H1 (cell line): Measurements from ENCODE around the gene PDE4B. TPM values are rescaled to one million over a fixed set of nuclear protein-coding genes. Genes with fewer than 3 reads are reported as not detected.

ENCODE experiments used
- CTCF ChIA-PET: fragments of 300-600 bp; sonication (Branson Sonifier 250); formaldehyde crosslinking; loops from one replicate; lab custom pipeline; 2021; ENCODE audit not compliant: partially characterized antibody; lab: Charles Lee
- POLR2A ChIA-PET: fragments of 300-600 bp; sonication (Branson Sonifier 250); formaldehyde crosslinking; loops from one replicate; lab custom pipeline; 2021; ENCODE audit warnings: inconsistent platforms; ENCODE audit not compliant: partially characterized antibody; lab: Charles Lee
- DNase-seq, 2 experiments: peaks; one replicate each; pipeline versions ENCODE4 v3.0.0 to v3.0.0-alpha.2; 2010 to 2022; ENCODE audit warnings: low spot score in 2 of 2, low read depth in 1 of 2, mixed read lengths in 1 of 2
- FAIRE-seq: peaks from 2 replicates; lab custom pipeline; 2011; peaks lifted over from hg19 to GRCh38; lab: Jason Lieb, UNC
- H2AFZ ChIP-seq: 2 replicates; pipeline ENCODE4 v1.8.1; 2012; ENCODE audit warnings: low read length, inconsistent platforms
- H2AK5ac ChIP-seq: 2 replicates; pipeline ENCODE4 v1.6.1; 2013; ENCODE audit warnings: low read depth, low read length
- H2BK120ac ChIP-seq: replicated peaks from 2 replicates; pipeline ENCODE3; 2013; ENCODE audit warnings: low read depth, low read length, inconsistent platforms
- H2BK12ac ChIP-seq: 2 replicates; pipeline ENCODE4 v1.6.1; 2013; ENCODE audit warnings: low read depth, low read length
- H2BK15ac ChIP-seq: 2 replicates; pipeline ENCODE4 v1.6.1; 2013; ENCODE audit warnings: low read length
- H2BK20ac ChIP-seq: 2 replicates; pipeline ENCODE4 v1.6.1; 2013; ENCODE audit warnings: low read length
- H2BK5ac ChIP-seq: 2 replicates; pipeline ENCODE4 v1.6.1; 2013; ENCODE audit warnings: low read depth, low read length
- H3K14ac ChIP-seq: 2 replicates; pipeline ENCODE4 v1.6.1; 2013; ENCODE audit warnings: inconsistent platforms; ENCODE audit not compliant: insufficient read length
- H3K18ac ChIP-seq: 2 replicates; pipeline ENCODE4 v1.6.1; 2013; ENCODE audit warnings: low read length; ENCODE audit errors: extremely low read depth
- H3K23ac ChIP-seq: 2 replicates; pipeline ENCODE4 v1.6.1; 2013; ENCODE audit warnings: inconsistent platforms; ENCODE audit not compliant: insufficient read length
- H3K23me2 ChIP-seq: 2 replicates; pipeline ENCODE4 v1.6.1; 2013; ENCODE audit warnings: low read depth, low read length
- H3K27ac ChIP-seq: 2 replicates; pipeline ENCODE4 v1.6.1; 2011; ENCODE audit warnings: low read depth, low read length, inconsistent platforms
- H3K27me3 ChIP-seq, 4 experiments: replicated peaks in 1 of 4; 1 replicate in 1 of 4; 2 replicates in 3 of 4; pipeline versions ENCODE4 v1.6.1 to v1.8.1; 2011 to 2013; ENCODE audit warnings: low read length in 3 of 4, mild to moderate bottlenecking in 3 of 4, inconsistent platforms in 2 of 4, mixed read lengths in 2 of 4, moderate library complexity in 1 of 4; ENCODE audit not compliant: control insufficient read depth in 3 of 4, insufficient read depth in 3 of 4; ENCODE audit errors: extremely low read depth in 1 of 4
- H3K36me3 ChIP-seq, 4 experiments: 2 replicates each; pipeline versions ENCODE4 v1.6.1 to v1.8.1; 2011 to 2013; ENCODE audit warnings: mild to moderate bottlenecking in 4 of 4, low read length in 3 of 4, moderate library complexity in 2 of 4, control low read depth in 1 of 4, inconsistent platforms in 1 of 4; ENCODE audit not compliant: insufficient read depth in 4 of 4, control insufficient read depth in 2 of 4
- H3K4ac ChIP-seq: replicated peaks from 2 replicates; pipeline ENCODE3; 2013; ENCODE audit warnings: low read length, low read depth, mixed read lengths, inconsistent platforms; ENCODE audit not compliant: insufficient read length
- H3K4me1 ChIP-seq, 4 experiments: replicated peaks in 1 of 4; 1 replicate in 1 of 4; 2 replicates in 3 of 4; pipeline versions ENCODE4 v1.6.1 to v1.8.1; 2011 to 2013; ENCODE audit warnings: low read length in 3 of 4, inconsistent platforms in 2 of 4, mixed read lengths in 1 of 4; ENCODE audit not compliant: insufficient read depth in 4 of 4, control insufficient read depth in 3 of 4
- H3K4me2 ChIP-seq, 2 experiments: 2 replicates each; pipeline versions ENCODE4 v1.6.1 to v1.8.1; 2011 to 2013; ENCODE audit warnings: low read depth in 2 of 2, low read length in 2 of 2, control low read depth in 1 of 2, inconsistent platforms in 1 of 2, mild to moderate bottlenecking in 1 of 2; ENCODE audit not compliant: insufficient read depth in 1 of 2
- H3K4me3 ChIP-seq, 4 experiments: fragments of 200-600, 300-600 bp in 1 of 4; sonication (generic), shearing (Covaris generic), sonication (Bioruptor Twin) in 1 of 4; 2 replicates each; pipeline versions ENCODE4 v1.5.1 to v1.8.1; 2011 to 2016; ENCODE audit warnings: low read length in 4 of 4, low read depth in 3 of 4, control low read depth in 2 of 4, inconsistent platforms in 2 of 4, mild to moderate bottlenecking in 2 of 4, mixed read lengths in 1 of 4, moderate library complexity in 1 of 4; ENCODE audit not compliant: insufficient read depth in 2 of 4; ENCODE audit errors: extremely low read depth in 1 of 4
- H3K56ac ChIP-seq: replicated peaks from 2 replicates; pipeline ENCODE3; 2013; ENCODE audit warnings: low read depth, mild to moderate bottlenecking, mixed read lengths, low read length, inconsistent platforms; ENCODE audit not compliant: insufficient read length
- H3K79me1 ChIP-seq: 2 replicates; pipeline ENCODE4 v1.6.1; 2013; ENCODE audit warnings: low read depth, low read length, control low read depth
- H3K79me2 ChIP-seq, 2 experiments: 2 replicates each; pipeline versions ENCODE4 v1.6.1 to v1.8.1; 2012 to 2013; ENCODE audit warnings: low read length in 2 of 2, mild to moderate bottlenecking in 2 of 2, inconsistent platforms in 1 of 2; ENCODE audit not compliant: insufficient read depth in 2 of 2, control insufficient read depth in 1 of 2
- H3K9ac ChIP-seq, 4 experiments: replicated peaks in 1 of 4; 1 replicate in 1 of 4; 2 replicates in 3 of 4; pipeline versions ENCODE4 v1.6.1 to v1.8.1; 2011 to 2013; ENCODE audit warnings: low read depth in 3 of 4, low read length in 3 of 4, control low read depth in 2 of 4, mild to moderate bottlenecking in 2 of 4, moderate library complexity in 2 of 4, inconsistent platforms in 1 of 4; ENCODE audit errors: extremely low read depth in 1 of 4
- H3K9me3 ChIP-seq, 2 experiments: 2 replicates each; pipeline versions ENCODE4 v1.6.1 to v1.8.1; 2012 to 2013; ENCODE audit warnings: mild to moderate bottlenecking in 2 of 2, moderate library complexity in 2 of 2, control low read depth in 1 of 2, inconsistent platforms in 1 of 2, low read depth in 1 of 2, low read length in 1 of 2, mixed read lengths in 1 of 2; ENCODE audit not compliant: insufficient read depth in 2 of 2
- H4K20me1 ChIP-seq, 2 experiments: replicated peaks in 1 of 2; 2 replicates each; pipeline versions ENCODE3 to v1.8.1; 2011 to 2013; ENCODE audit warnings: inconsistent platforms in 2 of 2, low read length in 2 of 2, mild to moderate bottlenecking in 1 of 2; ENCODE audit not compliant: insufficient read depth in 2 of 2, control insufficient read depth in 1 of 2
- H4K5ac ChIP-seq: 2 replicates; pipeline ENCODE4 v1.6.1; 2013; ENCODE audit warnings: low read length, low read depth, mixed read lengths, inconsistent platforms; ENCODE audit not compliant: insufficient read length
- H4K8ac ChIP-seq: 2 replicates; pipeline ENCODE4 v1.8.0; 2013; ENCODE audit warnings: mild to moderate bottlenecking, moderate library complexity, low read length, inconsistent platforms; ENCODE audit not compliant: insufficient read depth; ENCODE audit errors: extremely low read depth
- H4K91ac ChIP-seq: replicated peaks from 2 replicates; pipeline ENCODE3; 2013; ENCODE audit warnings: low read length, mixed read lengths, inconsistent platforms; ENCODE audit not compliant: insufficient read length
- BACH1 ChIP-seq: IDR thresholded peaks from 2 replicates; pipeline ENCODE4 v1.6.1; 2012; ENCODE audit warnings: low read length, improper control_type of control experiment
- CBX8 ChIP-seq: fragments of 300-800, 300-1000 bp; sonication (generic); IDR thresholded peaks from 2 replicates; pipeline ENCODE4 v1.7.1; 2016; ENCODE audit warnings: low read depth, low read length, borderline replicate concordance
- CHD1 ChIP-seq: IDR thresholded peaks from 2 replicates; pipeline ENCODE4 v1.6.1; 2012; ENCODE audit warnings: low read depth, low read length, improper control_type of control experiment
- EZH2 ChIP-seq: fragments of 200-600 bp; sonication (generic); IDR thresholded peaks from 2 replicates; pipeline ENCODE4 v1.7.1; 2012; ENCODE audit warnings: low read depth, mild to moderate bottlenecking, moderate library complexity, low read length, inconsistent platforms; ENCODE audit not compliant: severe bottlenecking
- GTF2F1 ChIP-seq: IDR thresholded peaks from 2 replicates; pipeline ENCODE4 v1.6.1; 2012; ENCODE audit warnings: low read depth, low read length, improper control_type of control experiment, borderline replicate concordance
- PHF8 ChIP-seq: fragments of 200-600 bp; sonication (generic); conservative IDR thresholded peaks from 2 replicates; pipeline ENCODE4 v1.7.1; 2012; ENCODE audit warnings: low read depth, mild to moderate bottlenecking, inconsistent platforms, low read length, moderate library complexity
- RBBP5 ChIP-seq: IDR thresholded peaks from 2 replicates; pipeline ENCODE4 v1.7.1; 2012; ENCODE audit warnings: low read depth, mild to moderate bottlenecking, inconsistent platforms, low read length, moderate library complexity, borderline replicate concordance
- SIX5 ChIP-seq: IDR thresholded peaks from 2 replicates; pipeline ENCODE4 v1.6.1; 2011; ENCODE audit warnings: mild to moderate bottlenecking, low read depth, low read length
- SRF ChIP-seq: IDR thresholded peaks from 2 replicates; pipeline ENCODE4 v1.6.1; 2011; ENCODE audit warnings: mild to moderate bottlenecking, low read depth, low read length, moderate library complexity
- ZNF274 ChIP-seq: IDR thresholded peaks from 2 replicates; pipeline ENCODE4 v1.7.0; 2012; ENCODE audit warnings: low read length, borderline replicate concordance; ENCODE audit errors: extremely low read depth
- WGBS, 2 experiments: shearing (Covaris generic) in 1 of 2; methylation state at CpG; one replicate each; pipeline versions ENCODE4 v1.1.6 to v1.1.7; 2013 to 2015; ENCODE audit warnings: low lambda C conversion rate in 2 of 2, mixed read lengths in 2 of 2, inconsistent platforms in 1 of 2, low coverage in 1 of 2, missing lambda C conversion rate in 1 of 2; ENCODE audit not compliant: insufficient replicate concordance in 2 of 2, insufficient coverage in 1 of 2, insufficient read length in 1 of 2; ENCODE audit errors: extremely low coverage in 1 of 2, missing lambda C conversion rate in 1 of 2; 5-methylcytosine and 5-hydroxymethylcytosine counted together
- polyA plus RNA-seq, 7 experiments: library from polyadenylated mRNA; depleted of rRNA in 3 of 7; stranded (reverse) in 5 of 7; unstranded in 2 of 7; fragments of >200 nt in 5 of 7; fragments of 200-250 nt in 2 of 7; gene quantifications; 1 replicate in 5 of 7; 2 replicates in 1 of 7; 4 replicates in 1 of 7; pipeline versions ENCODE4 v1.2.1 to v1.2.3, GENCODE V29; 2011 to 2013; ENCODE audit warnings: missing spikeins in 2 of 7, mixed read lengths in 2 of 7
- total RNA-seq: library from RNA; stranded (reverse); fragmentation: NEBNext Ultra II Directional; extraction: Animal tissue kit (Norgen Biotek cat#: 25700); gene quantifications from 2 replicates; pipeline ENCODE4 v1.2.1, GENCODE V29; 2021
- TF ChIP-seq, protein P1 (sequence below): IDR thresholded peaks from 2 replicates; pipeline ENCODE4 v1.6.1; 2011; ENCODE audit warnings: low read depth, mild to moderate bottlenecking, low read length; ENCODE audit not compliant: insufficient read depth
- TF ChIP-seq, protein P2 (sequence below): IDR thresholded peaks from 2 replicates; pipeline ENCODE4 v1.6.1; 2012; ENCODE audit warnings: inconsistent platforms

The PDE4B gene
- total and polyA plus RNA-seq, 2 of the 8 experiments (the other 6 are each of a cell fraction or from before 2014, with no cell fraction given), result 5.0 to 15.1 TPM

DNA sequence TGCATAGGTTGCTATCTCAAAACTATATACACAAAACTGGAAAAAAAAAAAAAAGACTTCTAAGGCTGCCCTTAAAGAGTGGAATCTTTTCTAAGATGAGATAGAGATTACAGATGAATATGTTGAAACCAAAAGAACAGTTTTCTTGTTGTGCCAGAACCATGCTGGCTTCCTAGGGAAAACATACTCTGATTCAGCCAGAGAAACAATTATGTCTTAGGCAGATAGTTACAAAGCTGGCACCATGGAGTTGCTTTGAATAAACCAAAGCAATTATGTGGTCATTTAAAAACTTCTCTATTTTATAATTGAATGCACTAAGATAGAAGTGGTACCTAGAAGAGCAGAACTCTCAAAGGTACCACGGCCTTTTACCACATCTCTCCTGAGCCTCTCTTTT is 341.3 kb downstream of the PDE4B start:
- H3K27ac ChIP-seq, result no peak overlapping the region
- FAIRE-seq, result no peak

More for the DNA sequence above, 341.3 kb downstream of the PDE4B start:
- Histone ChIP-seq H2BK20ac (no peak overlapping the region), H2BK5ac (no peak overlapping the region), H2BK12ac (no peak overlapping the region), H3K4ac (no peak overlapping the region), H3K18ac (no peak overlapping the region), H3K79me1 (no peaks in the 10 kb centered on the region), H4K5ac (no peak overlapping the region), H3K23ac (no peak overlapping the region), H3K14ac (no peak overlapping the region), H2AFZ (no peak overlapping the region), H3K9ac (no peak overlapping the region), H4K8ac (no peak overlapping the region), H2BK15ac (no peak overlapping the region), H3K56ac (no peak overlapping the region), H3K4me1 (no peaks in the 10 kb centered on the region), H2AK5ac (no peak overlapping the region), H4K20me1 (no peaks in the 10 kb centered on the region), H3K4me3 (no peak overlapping the region), H3K4me2 (no peak overlapping the region), H2BK120ac (no peak overlapping the region), H3K27me3 (no peaks in the 10 kb centered on the region), H3K9me3 (no peaks in the 10 kb centered on the region; a peak in 1 of 4 replicates), H3K36me3 (no peaks in the 10 kb centered on the region; a peak in 1 of 8 replicates), H3K23me2 (peaks cover 3% of the 10 kb centered on the region; the same call in 1 of the 2 replicates), H3K79me2 (no peaks in the 10 kb centered on the region), H4K91ac (no peak overlapping the region)
- DNase-seq, result no peak
- POLR2A ChIA-PET, result no interaction called here
- WGBS, 2 experiments, result 83% methylated on average over 1 of the region's 1 CpG; no CpG with 5 or more reads in 1 of the 2 experiments
- CTCF ChIA-PET, result interaction anchor here (1.6 kb wide), 1 partner anchor 17 kb away, joined by 4 read pairs; no protein-coding TSS in a partner anchor
- no peak for TF ChIP-seq GTF2F1
- no peak for TF ChIP-seq RBBP5
- no peak for TF ChIP-seq PHF8
- TF ChIP-seq BACH1, result no peak
- TF ChIP-seq, protein P1, sequence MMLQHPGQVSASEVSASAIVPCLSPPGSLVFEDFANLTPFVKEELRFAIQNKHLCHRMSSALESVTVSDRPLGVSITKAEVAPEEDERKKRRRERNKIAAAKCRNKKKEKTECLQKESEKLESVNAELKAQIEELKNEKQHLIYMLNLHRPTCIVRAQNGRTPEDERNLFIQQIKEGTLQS, result no peak
- TF ChIP-seq SIX5, result no peak
- no peak for TF ChIP-seq EZH2
- TF ChIP-seq CBX8, result no peak
- TF ChIP-seq CHD1, result no peak
- TF ChIP-seq, protein P2, sequence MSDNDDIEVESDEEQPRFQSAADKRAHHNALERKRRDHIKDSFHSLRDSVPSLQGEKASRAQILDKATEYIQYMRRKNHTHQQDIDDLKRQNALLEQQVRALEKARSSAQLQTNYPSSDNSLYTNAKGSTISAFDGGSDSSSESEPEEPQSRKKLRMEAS, result no peak
- TF ChIP-seq SRF, result no peak
- no peak for TF ChIP-seq ZNF274
